ENCODE results near the gene PSG7. TPM values are rescaled to one million over a fixed set of nuclear protein-coding genes. Genes with fewer than 3 reads are reported as not detected.
A peak's percentile ranks its signal among the peaks of the same experiment; 100 is the strongest.
"Not testable (repeated sequence)": the region's sequence is repeated elsewhere in the genome, so short reads cannot be mapped to it uniquely, and the experiment has no call there.

The PSG7 gene
- total RNA-seq = not detected
- long read RNA-seq = 0 reads

GRCh38 chr19:42937107-42937506 lies at the start of gene PSG7:
TSS of gene PSG7 (minus strand) at chr19:42937207. CDS start at chr19:42937076, 131 bp downstream.
- DNase-seq; intact Hi-C loops (cut with DNase I); ATAC-seq (ENCODE audit: poor library complexity): not testable (repeated sequence)

GRCh38 chr19:42985588-42985987 lies 48.6 kb upstream of the PSG7 start:
- no peak for ATAC-seq (ENCODE audit: poor library complexity)
- DNase-seq = no peak
- intact Hi-C loops (cut with DNase I) = no loop called here

GRCh38 chr19:42982111-42982510 lies 45.1 kb upstream of the PSG7 start:
- DNase-seq; intact Hi-C loops (cut with DNase I); ATAC-seq (ENCODE audit: poor library complexity): not testable (repeated sequence)

DNA sequence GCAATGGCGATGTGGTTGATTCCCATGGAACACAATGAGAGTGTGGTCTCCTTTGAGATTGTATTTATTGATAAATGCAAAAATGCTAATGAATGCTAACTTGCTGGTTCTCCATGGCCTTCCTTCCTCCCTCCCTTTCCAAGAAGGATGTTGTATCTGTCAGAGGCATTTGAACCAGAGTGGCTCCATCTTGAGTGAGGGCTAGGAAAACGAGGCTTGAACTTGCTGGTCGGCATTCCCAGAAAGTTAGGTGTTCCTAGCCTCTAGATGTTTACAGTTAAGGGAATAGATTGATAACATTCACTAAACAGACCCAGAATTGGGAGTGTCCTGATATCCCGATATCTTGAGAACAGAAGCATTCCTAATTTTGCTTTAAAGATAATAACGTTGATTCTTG lies 34.4 kb upstream of the PSG7 start:
- ATAC-seq (ENCODE audit: poor library complexity); intact Hi-C loops (cut with DNase I); DNase-seq: not testable (repeated sequence)

- ATAC-seq (ENCODE audit: poor library complexity) = no peak
- no peak for DNase-seq
- intact Hi-C loops (cut with DNase I) = no loop called here
Measured at GRCh38 chr19:42965176-42965575, 28.2 kb upstream of the PSG7 start.

DNA sequence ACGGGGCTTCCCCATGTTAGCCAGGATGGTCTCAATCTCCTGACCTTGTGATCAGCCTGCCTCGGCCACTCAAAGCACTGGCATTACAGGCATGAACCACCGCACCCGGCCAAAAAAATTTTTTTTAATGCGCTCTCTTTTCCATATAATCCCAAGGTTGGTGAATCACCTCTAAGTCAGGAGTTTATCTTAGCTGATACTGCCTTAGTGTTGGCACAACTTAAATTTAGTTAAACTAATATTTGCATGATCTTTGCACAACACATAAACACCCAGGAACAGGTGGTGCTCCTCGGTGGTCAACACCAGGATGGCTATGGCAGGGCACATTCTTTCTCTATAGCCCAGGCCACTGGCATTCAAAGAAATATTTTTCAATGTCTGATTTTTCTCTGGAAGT lies 24.1 kb upstream of the PSG7 start:
- DNase-seq = no peak

DNA sequence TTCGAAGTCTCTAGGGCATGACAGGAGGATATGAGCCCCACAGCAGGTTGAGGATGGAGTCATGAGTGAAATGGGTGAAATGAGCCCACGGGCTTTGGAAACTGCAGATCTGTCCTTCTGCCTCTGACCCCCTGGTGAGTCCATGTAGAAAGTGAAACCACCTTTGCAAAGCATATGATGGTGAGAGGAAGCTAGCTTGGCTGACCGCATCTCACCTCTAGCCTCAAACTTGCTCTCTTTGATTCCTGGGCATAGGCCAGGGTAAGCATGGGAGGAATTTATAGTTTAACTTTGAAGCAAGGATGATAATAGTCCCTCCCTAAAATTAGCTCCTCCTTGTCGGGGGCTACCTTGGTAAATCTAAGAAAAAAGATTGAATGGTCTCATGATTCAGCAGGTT lies 15.1 kb upstream of the PSG7 start:
- ATAC-seq (ENCODE audit: poor library complexity); intact Hi-C loops (cut with DNase I); DNase-seq: not testable (repeated sequence)

More for the DNA sequence above, 24.1 kb upstream of the PSG7 start:
- intact Hi-C loops (cut with DNase I) = no loop called here
- ATAC-seq (ENCODE audit: poor library complexity) = no peak

GRCh38 chr19:42951476-42951875 lies 14.5 kb upstream of the PSG7 start:
- intact Hi-C loops (cut with DNase I); ATAC-seq (ENCODE audit: poor library complexity); DNase-seq: not testable (repeated sequence)

DNA sequence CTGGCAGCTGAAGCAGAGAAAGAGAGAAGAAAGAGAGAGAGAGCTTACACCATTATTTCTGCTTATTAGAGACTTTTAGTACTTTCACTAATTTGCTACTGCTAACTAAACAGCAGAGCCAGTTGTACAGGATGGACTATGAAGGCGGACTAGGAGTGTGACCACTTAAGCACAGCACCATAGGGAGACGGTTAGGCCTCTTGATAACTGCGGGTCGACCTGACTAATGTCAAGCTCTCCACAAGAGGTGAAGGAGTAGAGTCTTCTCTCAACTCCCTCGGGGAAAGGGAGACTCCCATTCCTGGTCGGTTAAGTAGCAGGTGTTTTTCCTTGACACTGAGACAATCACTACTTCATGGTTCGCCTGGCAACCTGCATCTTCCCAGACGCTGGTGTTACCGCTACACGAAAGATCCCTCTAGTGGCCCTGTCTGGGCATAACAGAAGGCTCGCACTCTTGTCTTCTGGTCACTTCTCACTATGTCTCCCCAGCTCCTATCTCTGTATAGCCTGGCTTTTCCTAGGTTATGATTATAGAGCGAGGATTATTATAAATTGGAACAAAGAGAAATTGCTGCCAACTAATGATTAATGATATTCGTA lies 5.3 kb upstream of the PSG7 start:
- ATAC-seq (ENCODE audit: poor library complexity) = no peak
- intact Hi-C loops (cut with DNase I) = no loop called here
- no peak for DNase-seq

DNA sequence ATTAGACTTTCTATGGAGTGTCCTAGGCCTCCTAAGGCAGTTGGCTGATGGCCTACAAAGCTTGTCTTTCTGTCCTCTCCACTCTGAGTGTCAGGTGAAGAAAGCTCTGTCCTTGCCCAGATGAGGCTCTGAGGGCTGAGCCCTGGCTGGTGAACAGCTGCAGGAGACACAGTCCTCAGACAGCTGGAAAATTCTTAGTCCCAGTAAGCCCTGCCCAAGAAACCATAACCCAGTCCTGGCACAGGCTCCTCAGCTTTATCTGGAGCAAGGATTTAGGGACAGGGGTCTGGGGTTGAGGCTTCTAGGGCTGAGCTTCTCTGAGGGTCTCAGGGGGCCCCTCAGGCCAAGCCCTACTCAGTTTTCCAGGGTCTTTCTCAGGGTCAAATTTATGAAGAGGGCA lies 2.3 kb downstream of the PSG7 start:
- ATAC-seq (ENCODE audit: poor library complexity); intact Hi-C loops (cut with DNase I); DNase-seq: not testable (repeated sequence)

DNA sequence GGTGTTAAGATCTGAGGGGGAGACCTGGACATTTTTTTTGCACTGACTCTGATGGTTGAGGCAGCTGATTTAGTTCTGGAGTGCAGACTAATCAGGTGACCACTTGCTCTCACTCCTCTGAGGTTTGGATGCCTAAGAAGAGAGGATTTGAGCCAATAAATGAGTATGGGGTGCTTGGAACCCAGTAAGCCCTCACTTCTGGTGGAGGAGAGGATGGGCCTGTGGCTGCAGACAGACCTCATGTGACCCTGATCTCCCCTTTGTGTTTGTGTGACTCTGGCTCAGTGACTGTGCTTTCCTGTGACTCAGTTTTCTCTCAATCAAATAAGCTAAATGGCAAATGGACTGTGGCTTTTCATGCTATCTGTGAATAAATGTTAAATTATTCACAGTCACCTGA lies 2.8 kb downstream of the PSG7 start:
- intact Hi-C loops (cut with DNase I); ATAC-seq (ENCODE audit: poor library complexity); DNase-seq: not testable (repeated sequence)

DNA sequence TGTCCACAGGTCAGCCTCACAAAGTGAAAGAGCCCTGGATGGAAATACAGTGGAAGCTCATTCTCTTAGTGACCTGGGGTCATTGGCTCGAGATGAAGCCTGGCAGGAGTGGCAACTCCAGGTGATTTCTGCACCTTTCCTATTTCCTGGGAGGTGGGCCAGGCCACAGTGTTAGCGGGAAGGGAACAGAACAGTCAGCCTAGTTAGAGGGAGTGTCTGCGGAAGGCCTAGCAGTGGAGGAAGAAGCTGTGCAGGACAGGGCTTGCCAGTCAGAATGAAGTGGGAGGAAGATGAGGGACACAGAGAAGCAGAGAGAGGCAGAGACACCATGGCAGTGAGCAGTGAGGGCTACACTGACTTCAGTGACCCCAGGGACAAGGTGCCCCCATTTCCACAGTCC lies 3.6 kb downstream of the PSG7 start:
- intact Hi-C loops (cut with DNase I); DNase-seq; ATAC-seq (ENCODE audit: poor library complexity): not testable (repeated sequence)

DNA sequence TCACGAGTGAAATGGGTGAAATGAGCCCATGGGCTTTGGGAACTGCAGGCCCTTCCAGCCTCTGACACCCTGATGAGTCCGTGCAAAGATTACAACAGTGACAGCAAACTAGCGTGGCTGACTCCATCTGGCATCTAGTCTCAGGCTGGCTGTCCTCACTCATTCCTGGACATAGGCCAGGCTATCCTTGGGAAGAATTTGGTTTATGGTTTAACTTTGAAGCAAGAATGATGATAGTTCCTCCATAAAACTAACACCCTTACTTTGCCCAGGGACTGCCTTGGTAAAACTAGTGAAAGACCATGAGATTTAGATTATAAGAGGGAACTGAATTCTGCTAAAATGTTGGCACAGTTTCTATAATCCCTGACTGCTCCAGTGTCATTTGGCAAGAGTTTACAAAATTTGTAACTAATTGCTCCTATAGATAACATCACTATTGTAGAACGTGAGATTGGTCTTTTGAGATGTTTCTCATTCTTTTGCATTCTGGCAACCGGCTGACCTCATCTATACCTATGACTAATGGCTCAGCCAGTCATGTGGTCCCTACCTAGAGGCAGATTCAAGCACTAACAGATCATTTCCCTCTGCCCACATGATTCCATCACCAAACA lies 4.4 kb downstream of the PSG7 start:
- intact Hi-C loops (cut with DNase I); DNase-seq; ATAC-seq (ENCODE audit: poor library complexity): not testable (repeated sequence)

GRCh38 chr19:42930214-42930613 lies 6.8 kb downstream of the PSG7 start:
- DNase-seq = peak; percentile 52
- intact Hi-C loops (cut with DNase I); ATAC-seq (ENCODE audit: poor library complexity): not testable (repeated sequence)

DNA sequence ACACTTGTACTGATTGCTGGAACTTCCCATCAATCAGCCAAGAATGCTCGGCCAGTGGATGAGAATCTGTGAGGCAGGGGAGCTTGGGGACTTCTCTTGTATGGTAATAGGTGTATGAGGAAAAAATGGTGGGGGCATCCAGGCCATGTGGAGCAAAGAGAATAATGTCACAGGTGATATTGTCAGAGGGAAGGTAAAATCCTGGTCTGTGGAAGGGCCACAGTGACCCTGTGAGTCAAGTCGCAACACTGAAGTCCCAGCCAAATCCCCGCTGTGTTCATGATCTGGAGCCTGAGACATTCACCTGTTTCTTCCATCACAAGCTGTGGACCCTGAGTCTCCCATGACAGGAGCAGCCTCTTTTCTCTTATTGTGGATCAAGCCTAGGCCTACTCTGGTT lies 8.1 kb downstream of the PSG7 start:
- DNase-seq (no peak), ATAC-seq (ENCODE audit: poor library complexity) (no peak)
- intact Hi-C loops (cut with DNase I) = no loop called here

- ATAC-seq (ENCODE audit: poor library complexity) (no peak), DNase-seq (no peak)
- intact Hi-C loops (cut with DNase I) = no loop called here
Measured at GRCh38 chr19:42926781-42927180, 10.2 kb downstream of the PSG7 start.

DNA sequence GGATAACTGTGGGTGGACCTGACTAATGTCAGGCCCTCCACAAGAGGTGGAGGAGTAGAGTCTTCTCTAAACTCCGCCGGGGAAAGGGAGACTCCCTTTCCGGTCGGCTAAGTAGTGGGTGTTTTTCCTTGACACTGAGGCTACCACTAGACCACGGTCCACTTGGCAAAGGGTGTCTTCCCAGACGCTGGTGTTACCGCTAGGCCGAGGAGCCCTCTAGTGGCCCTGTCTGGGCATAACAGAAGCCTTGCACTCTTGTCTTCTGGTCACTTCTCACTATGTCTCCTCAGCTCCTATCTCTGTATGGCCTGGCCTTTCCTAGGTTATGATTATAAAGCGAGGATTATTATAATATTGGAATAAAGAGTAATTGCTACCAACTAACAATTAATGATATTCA lies 13.9 kb downstream of the PSG7 start:
- intact Hi-C loops (cut with DNase I); ATAC-seq (ENCODE audit: poor library complexity); DNase-seq: not testable (repeated sequence)

GRCh38 chr19:42920971-42921370 lies 16.0 kb downstream of the PSG7 start:
- intact Hi-C loops (cut with DNase I); DNase-seq; ATAC-seq (ENCODE audit: poor library complexity): not testable (repeated sequence)

DNA sequence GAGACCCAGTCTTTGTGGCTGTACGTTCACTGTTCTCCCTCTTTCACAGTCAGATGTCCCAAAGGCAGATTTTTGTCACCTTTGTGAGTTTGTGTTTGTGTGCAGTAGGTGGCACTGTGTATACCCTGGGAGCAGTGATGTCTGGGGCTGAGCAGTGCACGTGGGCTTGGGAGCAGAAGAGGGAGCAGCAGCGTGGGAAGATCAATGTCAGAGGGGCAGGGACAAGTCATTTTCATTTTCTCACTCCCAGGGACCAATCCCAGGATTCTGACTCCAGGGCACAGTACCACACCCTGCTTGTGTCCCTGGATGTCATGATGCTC lies 17.3 kb downstream of the PSG7 start:
- DNase-seq = no peak
- no peak for ATAC-seq (ENCODE audit: poor library complexity)
- intact Hi-C loops (cut with DNase I) = no loop called here

DNA sequence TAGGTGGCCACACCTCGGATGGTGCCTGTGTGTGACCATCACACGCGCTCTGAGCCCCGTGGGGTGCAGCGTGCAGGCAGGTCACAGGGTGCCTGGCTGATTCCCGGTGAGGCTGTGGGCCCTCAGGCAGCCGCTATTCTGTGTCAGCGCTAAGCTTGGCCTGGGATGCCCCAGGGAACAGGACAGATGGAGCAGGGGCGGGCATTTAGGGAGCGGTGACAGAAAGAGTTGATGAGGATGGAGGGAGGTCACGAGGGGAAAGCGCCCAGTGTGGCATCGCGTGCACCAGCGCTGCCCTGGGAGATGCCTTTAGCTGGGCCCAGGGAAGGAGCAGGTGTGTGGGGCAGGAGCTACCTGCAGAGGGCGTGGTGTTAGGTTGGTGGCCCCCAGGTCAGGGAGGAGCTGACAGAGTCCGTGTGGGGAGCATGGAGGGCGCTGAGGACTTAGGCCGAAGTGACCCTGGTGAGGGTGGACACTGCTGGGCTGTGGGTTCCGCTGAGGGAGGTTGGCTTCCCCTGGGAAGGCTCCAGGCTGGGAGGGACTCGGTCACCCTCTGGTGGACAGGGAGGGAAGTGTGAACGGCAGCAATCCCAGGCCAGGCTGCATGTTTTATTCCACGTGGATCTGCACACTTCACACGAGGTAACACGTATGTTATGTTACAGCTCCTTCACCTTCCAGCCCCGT lies 17.8 kb downstream of the PSG7 start:
- ATAC-seq (ENCODE audit: poor library complexity); intact Hi-C loops (cut with DNase I); DNase-seq: not testable (repeated sequence)
